A673 (cell line): ENCODE data around the gene VWDE. TPM values are rescaled to one million over a fixed set of nuclear protein-coding genes. Genes with fewer than 3 reads are reported as not detected.
"Not testable (repeated sequence)": the region's sequence is repeated elsewhere in the genome, so short reads cannot be mapped to it uniquely, and the experiment has no call there.

Source experiments
- BruUV-seq: library from RNA; stranded (reverse); fragments of 400-500 nt; replicated peaks from 2 replicates; lab custom pipeline; 2021; lab: Mats Ljungman, UMichigan
- CTCF ChIA-PET: fragments of 300-600 bp; sonication (Branson Sonifier 250); formaldehyde crosslinking; loops from one replicate; lab custom pipeline; 2022; ENCODE audit warnings: antibody characterized with exemption; lab: Charles Lee
- POLR2A ChIA-PET: fragments of 300-600 bp; sonication (Branson Sonifier 250); formaldehyde crosslinking; loops from one replicate; lab custom pipeline; 2022; ENCODE audit warnings: antibody characterized with exemption; ENCODE audit not compliant: low non-redundant PET; lab: Charles Lee
- DNase-seq: peaks from one replicate; pipeline ENCODE4 v3.0.0-alpha.2; 2015; ENCODE audit warnings: low spot score
- H3K27ac ChIP-seq: fragments of 200-600 bp; sonication (generic); 2 replicates; pipeline ENCODE4 v1.5.1; 2016; ENCODE audit warnings: mixed run types, low read depth, mild to moderate bottlenecking, mixed read lengths, antibody characterized with exemption, low read length; ENCODE audit not compliant: poor library complexity, severe bottlenecking
- H3K27me3 ChIP-seq: fragments of 200-600 bp; sonication (generic); replicated peaks from 2 replicates; pipeline ENCODE4 v1.6.1; 2017; ENCODE audit warnings: mixed run types, low read depth, mild to moderate bottlenecking, mixed read lengths, antibody characterized with exemption, low read length; ENCODE audit not compliant: insufficient read depth, poor library complexity
- H3K36me3 ChIP-seq: fragments of 200-600 bp; sonication (generic); 2 replicates; pipeline ENCODE4 v1.6.1; 2016; ENCODE audit warnings: mixed run types, mild to moderate bottlenecking, mixed read lengths, antibody characterized with exemption, low read length; ENCODE audit not compliant: insufficient read depth, poor library complexity, severe bottlenecking
- H3K4me1 ChIP-seq: fragments of 200-600 bp; sonication (generic); 2 replicates; pipeline ENCODE4 v1.6.1; 2017; ENCODE audit warnings: mixed run types, mild to moderate bottlenecking, mixed read lengths, antibody characterized with exemption, low read length; ENCODE audit not compliant: insufficient read depth, poor library complexity, severe bottlenecking
- H3K4me3 ChIP-seq: fragments of 200-600 bp; sonication (generic); 2 replicates; pipeline ENCODE4 v1.5.1; 2016; ENCODE audit warnings: low read depth, mixed run types, mild to moderate bottlenecking, mixed read lengths, low read length; ENCODE audit not compliant: poor library complexity, severe bottlenecking
- H3K9me3 ChIP-seq: fragments of 200-600 bp; sonication (generic); 2 replicates; pipeline ENCODE4 v1.6.1; 2016; ENCODE audit warnings: mixed run types, low read depth, mild to moderate bottlenecking, mixed read lengths, antibody characterized with exemption, low read length; ENCODE audit not compliant: poor library complexity, severe bottlenecking
- EZH2 ChIP-seq: fragments of 200-600 bp; sonication (generic); IDR thresholded peaks from 2 replicates; pipeline ENCODE4 v1.6.1; 2017; ENCODE audit warnings: borderline replicate concordance, low read depth, mild to moderate bottlenecking, mixed read lengths, antibody characterized with exemption, low read length; ENCODE audit not compliant: poor library complexity, severe bottlenecking
- intact Hi-C: fragments of 100-400 bp; cut with micrococcal nuclease; formaldehyde crosslinking; loops from one replicate; pipeline ENCODE4 v1.10.0; 2022; ENCODE audit not compliant: unreplicated experiment
- total RNA-seq: library from RNA; stranded (reverse); gene quantifications from 2 replicates; pipeline ENCODE4 v1.2.3, GENCODE V29; 2021
- TF ChIP-seq, protein P1 (sequence below): fragments of 300-800, 200-600 bp; sonication (generic); conservative IDR thresholded peaks from 2 replicates; pipeline ENCODE4 v1.5.1; 2017; ENCODE audit warnings: low read depth, mild to moderate bottlenecking, antibody characterized with exemption, low read length, moderate library complexity, mixed read lengths

Gene VWDE
- total RNA-seq, 1 experiment from 2014 or later: 0.32 TPM

DNA sequence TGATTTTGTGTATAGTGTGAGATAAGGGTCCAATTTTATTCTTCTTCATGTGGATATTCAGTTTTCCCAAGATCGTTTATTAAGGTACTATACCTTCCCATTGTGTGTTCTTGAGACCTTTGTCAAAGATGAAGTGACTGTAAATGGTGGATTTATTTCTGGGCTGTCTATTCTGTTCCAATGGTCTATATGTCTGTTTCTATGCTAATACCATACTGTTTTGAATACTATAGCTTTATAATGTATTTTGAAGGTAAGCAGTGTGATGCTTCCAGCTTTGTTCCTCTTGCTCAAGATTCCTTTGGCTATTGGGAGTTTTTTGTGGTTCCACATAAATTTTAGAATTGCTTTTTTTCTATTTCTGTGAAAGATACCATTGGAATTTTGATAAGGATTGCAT lies 8.7 kb upstream of the VWDE start:
- ChIA-PET CTCF (no interaction called here), POLR2A (no interaction called here)

DNA sequence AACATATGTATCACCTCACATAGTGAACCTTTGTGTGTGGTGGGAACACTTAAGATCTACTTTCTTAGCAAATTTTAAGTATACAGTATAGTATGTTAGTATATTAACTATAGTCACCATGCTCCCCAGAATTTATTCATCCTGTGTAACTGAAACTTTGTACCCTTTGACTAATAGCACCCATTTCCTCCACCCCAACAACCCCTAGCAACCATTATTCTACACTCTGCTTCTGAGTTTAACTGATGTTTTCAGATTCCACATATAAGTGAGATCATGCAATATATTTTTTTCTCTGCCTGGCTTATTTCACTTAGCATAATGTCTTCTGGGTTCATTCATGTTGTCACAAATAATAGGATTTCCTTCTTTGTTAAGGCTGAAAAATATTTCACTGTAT lies 6.9 kb upstream of the VWDE start:
- Histone ChIP-seq H3K4me3 (no peak overlapping the region), H3K27me3 (no peaks in the 10 kb centered on the region), H3K9me3 (peaks cover 4% of the 10 kb centered on the region), H3K4me1 (no peaks in the 10 kb centered on the region), H3K27ac (no peak overlapping the region), H3K36me3 (no peaks in the 10 kb centered on the region)
- POLR2A ChIA-PET: no interaction called here
- no TSS peak for BruUV-seq
- intact Hi-C loops: no loop called here
- no peak for TF ChIP-seq EZH2
- TF ChIP-seq, protein P1, sequence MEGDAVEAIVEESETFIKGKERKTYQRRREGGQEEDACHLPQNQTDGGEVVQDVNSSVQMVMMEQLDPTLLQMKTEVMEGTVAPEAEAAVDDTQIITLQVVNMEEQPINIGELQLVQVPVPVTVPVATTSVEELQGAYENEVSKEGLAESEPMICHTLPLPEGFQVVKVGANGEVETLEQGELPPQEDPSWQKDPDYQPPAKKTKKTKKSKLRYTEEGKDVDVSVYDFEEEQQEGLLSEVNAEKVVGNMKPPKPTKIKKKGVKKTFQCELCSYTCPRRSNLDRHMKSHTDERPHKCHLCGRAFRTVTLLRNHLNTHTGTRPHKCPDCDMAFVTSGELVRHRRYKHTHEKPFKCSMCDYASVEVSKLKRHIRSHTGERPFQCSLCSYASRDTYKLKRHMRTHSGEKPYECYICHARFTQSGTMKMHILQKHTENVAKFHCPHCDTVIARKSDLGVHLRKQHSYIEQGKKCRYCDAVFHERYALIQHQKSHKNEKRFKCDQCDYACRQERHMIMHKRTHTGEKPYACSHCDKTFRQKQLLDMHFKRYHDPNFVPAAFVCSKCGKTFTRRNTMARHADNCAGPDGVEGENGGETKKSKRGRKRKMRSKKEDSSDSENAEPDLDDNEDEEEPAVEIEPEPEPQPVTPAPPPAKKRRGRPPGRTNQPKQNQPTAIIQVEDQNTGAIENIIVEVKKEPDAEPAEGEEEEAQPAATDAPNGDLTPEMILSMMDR: no peak
- CTCF ChIA-PET: no interaction called here
- no peak for DNase-seq

More for the DNA sequence above, 8.7 kb upstream of the VWDE start:
- TF ChIP-seq, protein P1: no peak
- TF ChIP-seq EZH2: no peak
- no peaks in the 10 kb centered on the region for H3K4me1 ChIP-seq
- no TSS peak for BruUV-seq
- no peaks in the 10 kb centered on the region for H3K36me3 ChIP-seq
- no peak for DNase-seq
- H3K27me3 ChIP-seq: no peaks in the 10 kb centered on the region
- H3K9me3 ChIP-seq: peaks cover 4% of the 10 kb centered on the region
- H3K4me3 ChIP-seq: no peak overlapping the region
- no peak overlapping the region for H3K27ac ChIP-seq
- intact Hi-C loops: no loop called here

DNA sequence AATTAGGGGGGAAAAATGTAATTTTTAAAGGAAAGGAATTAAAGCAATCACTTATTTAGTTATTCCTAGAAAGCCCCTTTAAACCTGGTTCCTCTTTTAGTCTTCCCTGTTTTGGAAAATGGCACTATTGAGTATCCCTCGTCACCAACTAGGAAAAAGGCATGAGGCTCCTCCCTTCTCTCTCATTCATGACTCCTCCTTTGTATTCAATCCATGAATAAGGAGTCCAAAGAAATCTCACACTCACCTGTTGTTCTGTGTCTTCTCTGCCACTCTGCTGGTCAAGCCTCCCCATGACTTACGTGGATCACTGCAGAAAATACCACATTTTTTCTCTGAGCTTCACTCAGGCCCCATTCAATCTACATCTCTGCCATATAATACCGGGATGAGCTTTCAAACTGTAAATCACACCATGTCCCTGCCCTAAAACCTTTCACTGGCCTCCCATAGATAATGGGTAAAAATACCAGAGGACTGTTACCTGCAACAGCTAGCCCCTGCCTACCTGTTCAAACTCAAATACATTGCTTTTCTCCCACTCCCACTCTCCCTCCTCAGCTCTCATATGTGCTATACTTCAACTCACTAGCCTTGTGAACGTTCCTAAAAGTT lies 5.5 kb upstream of the VWDE start:
- H3K27me3 ChIP-seq: no peaks in the 10 kb centered on the region
- no TSS peak for BruUV-seq
- CTCF ChIA-PET: interaction anchor here (0.7 kb wide), 1 partner anchor 49 kb away, joined by 3 read pairs; no protein-coding TSS in a partner anchor

DNA sequence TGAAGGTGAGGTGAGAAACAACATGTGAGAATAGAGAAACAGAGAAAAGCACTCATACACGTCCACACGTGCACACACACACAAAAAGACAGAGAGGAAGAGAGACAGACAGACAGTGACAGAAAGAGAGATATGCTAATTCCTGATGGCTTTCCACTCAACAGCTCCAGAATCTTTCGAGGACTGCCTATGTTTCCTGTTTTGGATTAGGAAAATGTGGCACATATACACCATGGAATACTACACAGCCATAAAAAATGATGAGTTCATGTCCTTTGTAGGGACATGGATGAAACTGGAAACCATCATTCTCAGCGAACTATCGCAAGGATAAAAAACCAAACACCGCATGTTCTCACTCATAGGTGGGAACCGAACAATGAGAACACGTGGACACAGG lies 4.0 kb upstream of the VWDE start:
- H3K27ac ChIP-seq, POLR2A ChIA-PET, H3K9me3 ChIP-seq, intact Hi-C loops, H3K27me3 ChIP-seq, H3K4me3 ChIP-seq, H3K4me1 ChIP-seq, DNase-seq, CTCF ChIA-PET, H3K36me3 ChIP-seq, BruUV-seq: not testable (repeated sequence)

More for the DNA sequence above, 5.5 kb upstream of the VWDE start:
- no peaks in the 10 kb centered on the region for H3K36me3 ChIP-seq
- peaks cover 4% of the 10 kb centered on the region for H3K9me3 ChIP-seq
- TF ChIP-seq EZH2: no peak
- TF ChIP-seq, protein P1: no peak
- DNase-seq: no peak
- POLR2A ChIA-PET: no interaction called here
- H3K27ac ChIP-seq: no peak overlapping the region
- H3K4me1 ChIP-seq: no peaks in the 10 kb centered on the region
- intact Hi-C loops: no loop called here
- H3K4me3 ChIP-seq: no peak overlapping the region
